LNCAP (cell line): Measurements from ENCODE around the gene BTG1.

Source experiments
- TF ChIP-seq, protein P1 (sequence below): fragments of 450-650 bp; IDR thresholded peaks from 2 replicates; pipeline ENCODE4 v1.5.1; 2017; ENCODE audit warnings: mild to moderate bottlenecking

Gene BTG1

DNA sequence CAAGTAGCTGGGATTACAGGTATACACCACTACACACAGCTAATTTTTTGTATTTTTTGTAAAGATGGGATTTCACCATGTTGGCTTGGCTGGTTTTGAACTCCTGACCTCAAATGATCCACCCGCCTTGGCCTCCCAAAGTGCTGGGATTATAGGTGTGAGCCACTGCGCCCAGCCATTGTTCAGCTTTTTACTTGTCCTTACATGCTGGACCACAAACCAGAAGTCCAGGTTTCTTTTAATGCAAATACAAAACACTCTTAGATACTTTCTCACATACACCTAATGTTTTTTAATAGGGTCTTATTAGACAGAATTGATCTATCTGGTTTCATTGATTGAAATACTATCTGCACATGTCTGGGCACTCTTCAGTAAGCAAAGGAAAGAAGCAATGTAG is 40.5 kb downstream of the BTG1 start:
- TF ChIP-seq, protein P1, sequence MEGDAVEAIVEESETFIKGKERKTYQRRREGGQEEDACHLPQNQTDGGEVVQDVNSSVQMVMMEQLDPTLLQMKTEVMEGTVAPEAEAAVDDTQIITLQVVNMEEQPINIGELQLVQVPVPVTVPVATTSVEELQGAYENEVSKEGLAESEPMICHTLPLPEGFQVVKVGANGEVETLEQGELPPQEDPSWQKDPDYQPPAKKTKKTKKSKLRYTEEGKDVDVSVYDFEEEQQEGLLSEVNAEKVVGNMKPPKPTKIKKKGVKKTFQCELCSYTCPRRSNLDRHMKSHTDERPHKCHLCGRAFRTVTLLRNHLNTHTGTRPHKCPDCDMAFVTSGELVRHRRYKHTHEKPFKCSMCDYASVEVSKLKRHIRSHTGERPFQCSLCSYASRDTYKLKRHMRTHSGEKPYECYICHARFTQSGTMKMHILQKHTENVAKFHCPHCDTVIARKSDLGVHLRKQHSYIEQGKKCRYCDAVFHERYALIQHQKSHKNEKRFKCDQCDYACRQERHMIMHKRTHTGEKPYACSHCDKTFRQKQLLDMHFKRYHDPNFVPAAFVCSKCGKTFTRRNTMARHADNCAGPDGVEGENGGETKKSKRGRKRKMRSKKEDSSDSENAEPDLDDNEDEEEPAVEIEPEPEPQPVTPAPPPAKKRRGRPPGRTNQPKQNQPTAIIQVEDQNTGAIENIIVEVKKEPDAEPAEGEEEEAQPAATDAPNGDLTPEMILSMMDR, result no peak

- TF ChIP-seq, protein P1, result no peak
These were observed 43.0 kb downstream of the BTG1 start for GRCh38 chr12:92102606-92103005.

DNA sequence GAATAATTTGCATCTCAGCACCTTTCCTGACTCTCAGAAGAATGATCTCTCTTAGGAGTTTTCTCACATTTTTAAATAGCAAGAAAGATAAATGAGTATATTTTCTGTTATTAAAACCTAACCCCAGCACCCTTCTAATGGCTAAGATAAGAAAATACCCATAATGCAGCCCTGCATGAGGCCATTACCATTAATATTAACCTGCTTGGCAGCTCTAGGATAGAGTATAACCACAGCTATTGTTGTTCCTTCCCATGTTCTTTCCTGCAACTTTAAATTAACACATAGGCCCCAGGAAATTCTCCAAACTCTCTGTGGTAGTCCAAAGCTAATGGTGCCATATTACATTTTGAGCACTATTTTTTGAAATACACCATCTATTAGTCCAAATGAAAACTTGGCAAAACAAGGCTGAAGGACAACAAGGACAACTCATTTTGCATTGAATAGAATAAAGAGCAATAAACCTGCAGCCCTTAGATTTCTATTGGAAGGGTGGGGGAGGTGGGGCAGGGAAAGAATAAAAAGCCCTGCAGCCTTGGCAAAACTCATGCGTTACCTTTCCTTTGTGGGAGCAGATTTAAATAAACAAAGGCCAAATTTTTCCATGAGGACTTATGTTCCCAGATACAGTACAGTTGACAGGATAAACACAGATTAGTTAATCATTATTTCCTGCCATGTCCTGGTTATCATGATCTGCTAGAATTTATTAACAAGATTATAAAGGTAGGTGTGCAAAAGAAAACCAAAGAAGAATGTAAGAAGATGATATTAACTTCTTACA is 46.9 kb downstream of the BTG1 start:
- TF ChIP-seq, protein P1, result no peak

DNA sequence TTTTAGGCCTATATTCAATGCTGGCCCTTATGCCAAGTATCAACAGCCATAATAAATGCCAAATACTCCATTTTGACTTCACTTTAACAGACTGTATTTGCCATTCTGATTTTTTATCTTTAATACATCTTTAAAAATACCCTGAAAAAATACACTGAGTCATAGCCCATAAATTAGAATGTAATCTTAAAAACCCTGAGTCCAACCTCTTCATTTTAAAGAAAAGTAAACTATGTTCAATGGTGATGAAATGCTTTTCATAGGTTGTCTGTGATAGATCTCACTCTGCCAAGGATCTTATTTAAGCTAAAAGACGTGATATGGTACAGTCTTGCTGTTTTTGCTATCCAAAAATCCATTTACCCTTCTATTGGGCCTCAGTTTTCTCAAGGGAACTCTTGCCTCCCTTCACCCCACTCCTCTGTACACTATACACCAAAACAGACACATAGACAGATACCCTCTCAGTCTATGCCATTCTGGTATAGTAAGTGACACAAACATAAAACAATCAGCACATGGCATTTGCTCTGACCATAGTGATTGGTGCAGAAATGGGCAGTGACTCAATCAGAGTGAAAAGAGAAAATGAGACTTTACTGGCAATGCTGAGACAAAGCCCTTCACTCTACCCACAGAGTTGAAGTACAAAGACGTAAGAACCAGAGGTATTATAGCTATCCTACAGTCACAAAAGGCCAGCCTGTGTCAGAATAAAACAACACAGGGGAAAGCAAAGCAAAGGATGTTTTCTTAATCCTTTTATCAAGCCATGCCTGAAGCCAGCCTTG is 49.1 kb downstream of the BTG1 start:
- TF ChIP-seq, protein P1, result no peak

DNA sequence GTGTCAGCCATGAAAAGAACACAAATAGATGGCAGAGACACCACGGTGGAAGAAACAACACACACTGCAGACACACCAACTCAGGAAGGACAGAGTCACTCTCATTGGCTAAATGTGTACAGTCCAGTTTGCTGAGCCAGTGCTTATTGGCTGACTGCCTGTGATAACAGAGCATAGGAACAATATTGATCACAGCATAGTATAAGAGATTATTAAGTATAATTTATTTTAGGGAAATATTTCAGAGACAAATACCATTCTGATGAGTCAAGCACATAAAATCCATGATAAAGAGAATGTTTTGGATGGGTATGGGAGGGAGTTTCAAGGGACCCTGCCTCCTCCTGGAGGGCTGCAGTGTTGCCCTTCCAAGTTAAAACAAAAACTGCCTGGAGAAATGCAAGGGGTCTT is 50.9 kb downstream of the BTG1 start:
- TF ChIP-seq, protein P1, result no peak
